Activated T-helper 9 cell treated with anti-CD3 and anti-CD28 coated beads, Interleukin-2, amount 50 U/mL, for 16 hours (primary cell): ENCODE measurements around the gene RASA1.

Experiments
- DNase-seq: peaks from one replicate; pipeline ENCODE4 v3.0.0-alpha.2; 2020; ENCODE audit warnings: low read depth

The RASA1 gene

GRCh38 chr5:87403899-87404298 lies 136.2 kb downstream of the RASA1 start:
- DNase-seq = no peak

DNA sequence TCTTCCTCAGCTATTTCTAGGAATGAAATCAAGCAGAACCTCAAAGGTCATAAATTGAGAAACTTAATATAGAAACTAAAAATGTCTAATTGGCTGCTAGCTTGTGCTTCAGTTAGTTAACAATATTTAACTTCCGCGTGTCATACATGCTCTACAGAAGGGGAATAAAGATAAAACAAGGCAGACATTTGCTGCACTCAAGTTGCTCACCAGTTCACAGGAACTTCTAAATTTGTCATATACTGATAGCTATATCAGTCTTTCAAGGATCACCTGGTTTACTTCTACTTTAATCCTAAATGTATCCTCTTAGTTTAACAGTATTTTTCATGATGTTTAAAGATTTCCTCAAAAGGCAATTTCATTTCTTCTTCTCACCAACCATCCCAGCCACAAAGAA lies 136.7 kb downstream of the RASA1 start:
- no peak for DNase-seq

- no peak for DNase-seq
Measured at GRCh38 chr5:87405472-87406155, 137.9 kb downstream of the RASA1 start.

GRCh38 chr5:87408204-87408603 lies 140.5 kb downstream of the RASA1 start:
- DNase-seq = no peak

DNA sequence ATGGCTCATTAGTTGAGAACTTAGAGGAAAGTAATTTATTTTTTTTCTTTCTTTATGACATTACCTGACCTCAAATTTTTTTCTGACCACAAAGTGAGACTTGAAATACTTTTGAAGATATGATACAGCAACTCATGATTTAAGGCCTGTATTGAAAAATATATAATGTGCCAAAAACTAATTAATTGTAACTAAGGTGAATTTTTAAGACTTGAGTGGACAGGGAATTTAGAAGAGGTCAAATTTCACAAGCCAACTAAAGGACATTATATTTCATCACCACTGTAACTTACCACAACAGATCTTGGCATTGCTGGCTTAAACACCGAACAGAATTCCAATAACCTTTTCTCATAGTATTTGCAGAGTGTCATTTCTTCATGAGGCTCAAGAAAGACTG lies 143.2 kb downstream of the RASA1 start:
- no peak for DNase-seq

GRCh38 chr5:87411586-87411972 lies 143.9 kb downstream of the RASA1 start:
- DNase-seq = no peak

DNA sequence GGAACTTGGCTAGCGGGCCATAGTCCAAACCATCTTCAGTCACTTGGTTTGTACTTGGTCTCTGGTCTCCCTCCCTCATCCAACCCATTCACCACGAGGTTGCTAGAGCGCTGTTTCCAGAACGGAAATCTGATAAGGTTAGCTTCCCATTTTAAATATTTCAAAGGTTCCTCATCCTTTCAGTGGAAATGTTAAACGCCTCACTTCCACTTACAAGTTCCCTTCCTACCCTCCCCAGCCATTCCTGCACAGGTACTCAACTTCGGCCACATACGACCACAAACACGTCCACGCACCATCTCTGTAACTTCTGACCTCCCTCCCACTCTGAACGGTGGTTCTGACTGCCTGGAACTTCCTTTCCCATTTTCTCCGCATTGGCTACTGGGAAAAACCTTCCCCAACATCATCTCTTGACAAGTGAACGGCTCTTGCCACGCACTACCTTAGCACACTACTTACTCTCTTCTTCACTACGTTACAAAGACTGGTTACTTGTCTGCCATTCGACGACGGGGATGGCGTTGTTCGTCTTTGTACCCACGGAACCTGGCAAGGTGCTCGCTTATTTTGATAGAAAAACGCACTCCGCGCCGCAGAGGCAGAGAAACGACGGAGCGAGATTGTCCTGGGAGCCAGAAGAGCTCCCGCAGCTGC lies 144.4 kb downstream of the RASA1 start:
- no peak for DNase-seq

DNA sequence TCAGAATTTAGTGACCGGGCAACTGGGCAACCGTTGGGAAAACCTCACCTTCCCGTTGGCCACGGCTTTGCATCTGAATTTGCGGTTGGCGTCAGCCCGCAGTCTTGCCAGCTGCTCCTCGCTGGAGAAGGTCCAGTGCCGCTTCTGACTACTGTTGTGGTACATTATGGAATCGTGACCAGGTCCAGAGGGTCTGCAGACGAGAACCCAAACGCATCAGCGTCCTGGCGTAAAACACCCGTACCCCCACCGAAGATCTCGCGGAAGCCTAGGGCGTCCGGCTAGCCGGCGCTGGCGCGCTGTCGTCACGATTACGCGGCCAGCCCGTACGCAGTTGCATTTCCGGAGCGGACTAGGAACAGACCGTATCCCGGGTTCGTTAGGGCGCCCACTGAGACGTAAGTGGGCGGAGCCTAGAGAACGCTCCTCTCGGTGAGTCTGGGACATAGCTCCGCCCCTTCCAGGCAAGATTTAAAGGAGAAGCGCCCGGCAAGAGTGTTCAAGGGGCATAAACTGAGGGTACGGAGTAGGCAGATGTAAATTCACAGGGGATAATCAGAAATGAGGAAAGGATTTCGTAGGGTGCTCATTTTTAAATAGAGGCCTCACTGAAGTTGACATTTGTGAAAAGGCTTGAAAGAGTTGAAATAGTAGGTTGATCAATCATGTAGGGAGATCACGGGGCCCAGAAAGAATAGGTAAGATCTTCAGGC lies 145.1 kb downstream of the RASA1 start, which contains the start of gene CCNH:
Gene CCNH, minus strand, starts transcription at position 301 of the 713 bp plus-strand sequence. Its CDS starts 136 bp downstream, at position 165.
- peak; percentile 91 for DNase-seq

DNA sequence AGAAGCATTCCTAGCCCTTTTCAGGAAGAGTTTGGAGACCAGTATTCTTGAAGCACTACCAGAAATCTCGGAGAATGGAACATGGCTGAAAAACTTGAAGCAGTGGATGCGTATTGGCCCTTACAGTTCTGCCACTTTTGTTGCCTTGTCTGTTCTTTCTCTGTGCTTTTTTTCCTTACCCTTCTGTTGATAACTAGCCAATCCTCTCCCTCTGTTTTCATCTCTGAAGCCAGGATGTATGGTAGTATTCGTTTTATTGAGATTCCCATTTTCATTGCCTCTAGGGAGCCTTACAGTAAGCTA lies 145.6 kb downstream of the RASA1 start:
- DNase-seq = no peak

- DNase-seq = no peak
Measured at GRCh38 chr5:87418506-87418905, 150.8 kb downstream of the RASA1 start.

GRCh38 chr5:87421307-87421706 lies 153.6 kb downstream of the RASA1 start:
- no peak for DNase-seq

GRCh38 chr5:87423755-87424154 lies 156.1 kb downstream of the RASA1 start:
- no peak for DNase-seq

- no peak for DNase-seq
Measured at GRCh38 chr5:87430863-87431457, 163.3 kb downstream of the RASA1 start.

DNA sequence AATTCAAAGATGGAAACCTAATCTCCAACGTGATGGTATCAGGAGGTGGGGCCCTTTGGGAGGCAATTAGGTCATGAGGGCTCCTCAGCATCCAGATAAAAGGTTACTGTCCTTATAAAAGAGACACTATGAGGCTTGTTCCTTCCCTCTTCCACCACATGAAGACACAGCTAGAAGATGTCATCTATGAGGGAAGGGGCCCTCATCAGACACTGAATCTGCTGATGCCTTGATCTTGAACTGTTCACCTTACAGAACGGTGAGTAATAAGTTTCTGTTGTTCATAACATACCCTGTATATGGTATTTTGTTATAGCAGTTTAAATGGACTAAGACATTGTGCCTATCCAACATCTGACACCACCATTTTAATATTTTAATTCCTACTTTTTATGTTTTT lies 164.8 kb downstream of the RASA1 start:
- DNase-seq = no peak

- DNase-seq = no peak
Measured at GRCh38 chr5:87433945-87434344, 166.3 kb downstream of the RASA1 start.

DNA sequence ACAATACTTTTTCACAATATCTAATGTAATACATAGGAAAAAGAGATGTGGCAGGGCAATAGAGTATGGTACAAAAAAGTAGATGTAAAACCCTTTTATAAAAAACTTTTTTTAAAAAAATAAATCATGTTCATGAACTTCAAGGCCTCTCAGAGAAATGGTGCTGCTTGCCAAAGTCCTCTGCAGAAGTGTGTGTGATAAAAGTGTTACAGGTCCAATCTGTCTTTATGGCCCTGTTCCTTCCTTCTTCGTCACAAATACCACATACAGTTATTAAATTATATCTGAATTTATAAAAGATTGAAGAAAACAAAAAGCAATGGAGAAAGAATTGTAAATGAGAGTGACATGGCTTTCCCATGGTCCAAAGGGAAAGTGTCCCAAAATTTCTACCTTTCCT lies 166.8 kb downstream of the RASA1 start:
- no peak for DNase-seq

- no peak for DNase-seq
Measured at GRCh38 chr5:87435144-87435694, 167.5 kb downstream of the RASA1 start.

- DNase-seq = no peak
Measured at GRCh38 chr5:87437724-87438123, 170.0 kb downstream of the RASA1 start.

GRCh38 chr5:87438231-87438630 lies 170.5 kb downstream of the RASA1 start:
- DNase-seq = no peak
